ENCODE data around the gene ZNF117.
"Not testable (repeated sequence)": the region's sequence is repeated elsewhere in the genome, so short reads cannot be mapped to it uniquely, and the experiment has no call there.

Gene ZNF117

GRCh38 chr7:64990936-64991335 lies at the start of gene ZNF117:
Gene ZNF117, minus strand, starts transcription at chr7:64991036.
- no peak for DNase-seq

DNA sequence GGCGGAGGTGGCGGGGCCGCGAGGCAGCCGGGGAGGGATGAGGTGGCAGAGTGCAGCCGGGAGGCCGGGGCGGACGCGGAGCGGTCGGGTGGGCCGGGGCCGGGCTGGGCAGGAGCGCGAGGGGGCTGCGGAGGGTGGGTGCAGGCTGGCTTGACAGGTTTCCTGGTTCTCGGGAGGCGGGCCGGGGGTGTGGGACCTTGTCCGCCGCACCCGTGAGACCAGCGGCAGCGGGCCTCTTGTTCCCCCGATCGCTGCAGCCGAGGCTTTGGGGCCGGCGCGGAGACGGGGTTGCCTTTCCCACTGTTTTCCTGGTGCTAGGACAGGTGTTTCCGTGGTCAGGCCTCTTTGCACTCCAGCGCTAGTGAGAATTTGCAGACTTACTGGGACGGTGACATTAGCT lies 47.9 kb upstream of the ZNF117 start:
- peak; percentile 17 for DNase-seq

- peak; percentile 91 for DNase-seq
These were observed 47.2 kb upstream of the ZNF117 start for GRCh38 chr7:65037740-65038688.

GRCh38 chr7:65036526-65036925 lies 45.7 kb upstream of the ZNF117 start:
- not testable (repeated sequence) for DNase-seq

- DNase-seq: not testable (repeated sequence)
These were observed 44.6 kb upstream of the ZNF117 start for GRCh38 chr7:65035469-65035868.

GRCh38 chr7:65034120-65034782 lies 43.4 kb upstream of the ZNF117 start:
- DNase-seq: not testable (repeated sequence)

- not testable (repeated sequence) for DNase-seq
These were observed 42.6 kb upstream of the ZNF117 start for GRCh38 chr7:65033391-65033790.

DNA sequence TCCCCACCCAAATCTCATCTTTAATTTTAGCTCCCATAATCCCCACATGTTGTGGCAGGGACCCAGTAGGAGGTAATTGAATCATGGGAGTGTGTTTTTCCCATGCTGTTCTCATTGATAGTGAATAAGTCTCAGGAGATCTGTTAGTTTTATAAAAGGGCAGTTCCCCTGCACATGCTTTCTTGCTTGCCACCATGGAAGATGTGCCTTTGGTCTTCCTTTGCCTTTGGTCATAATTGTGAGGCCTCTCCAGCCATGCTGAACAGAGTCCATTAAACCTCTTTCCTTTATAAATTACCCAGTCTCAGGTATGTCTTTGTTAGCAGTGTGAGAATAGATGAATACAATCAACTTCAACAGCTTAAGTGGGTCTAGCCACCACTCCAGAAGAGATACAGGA lies 34.2 kb upstream of the ZNF117 start:
- not testable (repeated sequence) for DNase-seq

GRCh38 chr7:65020978-65021377 lies 30.1 kb upstream of the ZNF117 start:
- not testable (repeated sequence) for DNase-seq

- DNase-seq: not testable (repeated sequence)
These were observed 19.0 kb upstream of the ZNF117 start for GRCh38 chr7:65009881-65010280.

DNA sequence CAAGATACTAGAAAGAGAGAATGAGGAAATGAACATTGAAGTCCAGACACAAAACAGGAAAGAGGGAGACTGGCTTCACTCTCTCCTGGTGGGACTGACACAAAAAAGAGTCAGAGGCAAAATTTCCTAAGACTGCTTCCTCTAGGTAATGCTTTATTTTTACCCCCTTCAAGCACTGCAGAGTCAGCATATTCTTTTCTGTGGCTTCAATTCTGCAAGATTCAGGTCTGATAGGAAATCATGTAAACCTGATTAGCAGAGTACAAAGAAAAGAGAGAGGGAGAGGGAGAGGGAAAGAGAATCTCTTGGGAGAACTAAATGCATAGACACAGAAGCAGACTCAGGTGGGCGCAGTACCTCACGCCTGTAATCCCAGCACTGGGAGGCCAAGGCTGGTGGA lies 18.6 kb upstream of the ZNF117 start:
- DNase-seq: not testable (repeated sequence)

DNA sequence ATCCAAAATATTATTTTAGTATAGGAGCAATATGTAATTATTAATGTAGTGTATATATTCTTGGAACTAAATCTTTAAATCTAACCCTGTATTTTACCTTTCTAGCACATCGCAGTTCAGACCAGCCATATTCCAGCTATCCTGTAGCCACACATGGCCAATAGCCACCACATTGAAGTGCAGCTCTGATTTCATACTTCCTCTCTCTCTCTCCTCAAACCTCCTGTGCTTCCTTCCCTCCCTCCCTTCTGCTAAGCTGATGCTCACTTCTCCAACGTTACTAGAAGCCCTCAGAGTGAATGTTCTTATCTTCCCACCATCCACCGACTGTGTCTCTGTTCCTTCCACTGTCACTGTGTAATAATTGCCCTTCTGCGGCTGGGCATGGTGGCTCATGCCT lies 16.2 kb upstream of the ZNF117 start:
- DNase-seq: not testable (repeated sequence)

DNA sequence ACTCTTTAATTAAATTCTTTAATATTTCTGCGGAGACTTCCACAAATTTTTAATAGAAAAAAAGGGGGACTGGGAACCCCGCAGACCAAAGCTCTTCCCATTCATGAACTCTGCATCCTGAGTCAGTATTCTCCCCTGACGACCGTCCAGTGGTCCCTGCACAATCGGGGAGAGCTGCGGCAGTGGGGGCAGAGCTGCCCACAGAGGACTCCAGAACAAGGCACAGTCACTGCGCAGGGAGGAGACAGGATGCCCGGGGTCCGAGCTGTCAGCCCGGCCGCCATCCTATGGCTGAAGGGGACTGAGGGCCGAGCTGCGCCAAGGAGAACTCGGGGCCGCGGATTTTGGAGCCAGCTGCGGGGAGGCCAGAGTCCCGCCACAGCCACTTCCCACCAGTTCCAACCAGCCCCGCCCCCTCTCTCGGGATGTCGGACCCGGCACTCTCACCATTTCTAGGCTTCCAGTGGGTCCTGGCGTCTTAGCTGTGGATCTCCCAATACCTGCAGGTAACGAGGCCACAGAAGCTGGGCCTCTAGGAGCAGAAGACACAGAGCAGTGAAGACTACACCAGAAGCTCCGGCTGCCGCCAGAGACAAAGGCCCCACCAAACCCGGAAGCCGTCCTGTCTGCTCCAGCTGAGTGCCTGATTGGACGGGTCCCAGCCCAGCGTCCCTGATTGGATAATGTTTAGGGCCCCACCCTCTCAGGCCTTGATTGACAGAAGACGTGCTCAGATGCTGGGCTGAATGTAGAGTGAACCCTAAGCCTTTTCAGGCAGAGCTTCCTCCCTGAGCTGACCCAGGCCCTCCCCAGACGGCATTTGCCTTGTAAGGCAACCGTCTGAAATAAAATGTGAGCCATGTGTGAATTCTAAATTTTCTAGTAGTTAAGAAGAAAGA lies 15.5 kb upstream of the ZNF117 start, which contains the start of gene ERV3-1:
Gene ERV3-1 (minus strand): TSS at position 594 of the 899 bp plus-strand sequence. CDS start 13,661 bp downstream, outside the sequence.
- peak; percentile 94 for DNase-seq

GRCh38 chr7:65004575-65004974 lies 13.7 kb upstream of the ZNF117 start:
- DNase-seq: no peak

- DNase-seq: no peak
These were observed 12.2 kb upstream of the ZNF117 start for GRCh38 chr7:65002972-65003585.

- no peak for DNase-seq
These were observed 10.5 kb upstream of the ZNF117 start for GRCh38 chr7:65001291-65001814.

- no peak for DNase-seq
These were observed 8.5 kb upstream of the ZNF117 start for GRCh38 chr7:64999165-65000004.

DNA sequence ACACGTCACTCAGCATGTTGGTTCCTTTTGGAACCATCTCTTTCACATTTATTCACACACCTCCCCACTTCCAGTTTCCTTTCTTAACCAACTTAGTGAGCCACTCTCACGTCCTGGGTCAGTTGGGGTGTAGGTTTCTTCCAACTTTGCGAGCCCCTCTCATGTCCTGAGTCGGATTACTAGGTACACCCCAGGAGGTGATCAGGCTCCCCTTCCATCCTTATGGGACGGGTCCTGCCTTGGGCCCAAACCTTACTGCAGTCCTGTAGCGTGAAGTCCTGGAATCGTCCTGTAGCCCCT lies 8.0 kb upstream of the ZNF117 start:
- DNase-seq: no peak

- no peak for DNase-seq
These were observed 7.1 kb upstream of the ZNF117 start for GRCh38 chr7:64997927-64998391.

- no peak for DNase-seq
These were observed 6.5 kb upstream of the ZNF117 start for GRCh38 chr7:64997164-64997908.

Data from stimulated activated CD4-positive, alpha-beta T cell treated with anti-CD3 and anti-CD28 coated beads, Interleukin-1b, Interleukin-23, amount 100 ng/mL, for 48 hours (primary cell).